SK-N-SH (cell line): ENCODE data around the gene CYP2C8. TPM values are rescaled to one million over a fixed set of nuclear protein-coding genes. Genes with fewer than 3 reads are reported as not detected.

Source experiments
- CTCF ChIA-PET: fragments of 300-600, 350-600 bp; formaldehyde crosslinking; extraction: SDS; loops from one replicate; lab custom pipeline; 2021; lab: Yijun Ruan, JAX
- POLR2A ChIA-PET: fragments of 350-600 bp; sonication (Branson Sonifier 250); formaldehyde crosslinking; extraction: SDS; loops from one replicate; lab custom pipeline; 2020; ENCODE audit warnings: antibody characterized with exemption, inconsistent platforms; lab: Yijun Ruan, JAX
- DNase-seq: peaks from one replicate; pipeline ENCODE4 v3.0.0; 2012
- H2AFZ ChIP-seq: fragments of 200-600 bp; sonication (generic); 2 replicates; pipeline ENCODE4 v1.8.1; 2016; ENCODE audit warnings: antibody characterized with exemption, mild to moderate bottlenecking, low read depth
- H3F3A ChIP-seq: fragments of 200-600 bp; sonication (generic); replicated peaks from 2 replicates; pipeline ENCODE3; 2016; ENCODE audit warnings: antibody characterized with exemption, mild to moderate bottlenecking; ENCODE audit not compliant: insufficient read depth
- H3K27ac ChIP-seq, 2 experiments: fragments of 200-500 bp in 1 of 2; fragments of 200-600 bp in 1 of 2; sonication (Bioruptor generic) in 1 of 2; sonication (generic), shearing (Covaris generic) in 1 of 2; 2 replicates each; pipeline versions ENCODE4 v1.5.1 to v1.6.1; 2014 to 2016; ENCODE audit warnings: low read depth in 2 of 2, inconsistent platforms in 1 of 2, low read length in 1 of 2, mild to moderate bottlenecking in 1 of 2, mixed read lengths in 1 of 2
- H3K27me3 ChIP-seq: fragments of 200-600 bp; sonication (generic), shearing (Covaris generic); 2 replicates; pipeline ENCODE4 v1.6.1; 2016; ENCODE audit warnings: mixed run types; ENCODE audit not compliant: insufficient read depth
- H3K36me3 ChIP-seq, 2 experiments: fragments of 200-500 bp in 1 of 2; fragments of 200-600 bp in 1 of 2; sonication (Bioruptor generic) in 1 of 2; sonication (generic) in 1 of 2; replicated peaks in 1 of 2; 2 replicates each; pipeline versions ENCODE3 to v1.5.1; 2014 to 2016; ENCODE audit warnings: low read length in 1 of 2, mild to moderate bottlenecking in 1 of 2; ENCODE audit not compliant: insufficient read depth in 2 of 2, control insufficient read depth in 1 of 2
- H3K4me1 ChIP-seq, 2 experiments: fragments of 200-500 bp in 1 of 2; fragments of 200-600 bp in 1 of 2; sonication (Bioruptor generic) in 1 of 2; sonication (generic), shearing (Covaris generic) in 1 of 2; 2 replicates each; pipeline versions ENCODE4 v1.5.1 to v1.6.1; 2014 to 2016; ENCODE audit warnings: low read depth in 1 of 2, low read length in 1 of 2, mixed run types in 1 of 2; ENCODE audit not compliant: insufficient read depth in 2 of 2, control insufficient read depth in 1 of 2
- H3K4me2 ChIP-seq: fragments of 200-600 bp; sonication (generic), shearing (Covaris generic); 2 replicates; pipeline ENCODE4 v1.6.1; 2017; ENCODE audit warnings: mixed run types
- H3K4me3 ChIP-seq, 2 experiments: fragments of 200-500 bp in 1 of 2; fragments of 200-600 bp in 1 of 2; sonication (Bioruptor generic) in 1 of 2; sonication (generic), shearing (Covaris generic) in 1 of 2; 2 replicates each; pipeline versions ENCODE4 v1.5.1 to v1.8.1; 2014 to 2016; ENCODE audit warnings: low read depth in 2 of 2, inconsistent platforms in 1 of 2, low read length in 1 of 2, mild to moderate bottlenecking in 1 of 2, mixed read lengths in 1 of 2, moderate library complexity in 1 of 2
- H3K79me2 ChIP-seq: fragments of 200-600 bp; sonication (generic); 2 replicates; pipeline ENCODE4 v1.8.1; 2017; ENCODE audit warnings: mild to moderate bottlenecking; ENCODE audit not compliant: insufficient read depth
- H3K9ac ChIP-seq: fragments of 200-600 bp; sonication (generic); 2 replicates; pipeline ENCODE4 v1.6.1; 2017; ENCODE audit warnings: mixed run types
- H3K9me2 ChIP-seq: fragments of 200-600 bp; sonication (generic); 2 replicates; pipeline ENCODE4 v1.6.1; 2017; ENCODE audit warnings: mixed run types
- H3K9me3 ChIP-seq: fragments of 200-600 bp; sonication (generic); 2 replicates; pipeline ENCODE4 v1.6.1; 2017; ENCODE audit warnings: mixed run types, mild to moderate bottlenecking, moderate library complexity
- H4K20me1 ChIP-seq: fragments of 200-600 bp; sonication (generic); 2 replicates; pipeline ENCODE4 v1.6.1; 2017; ENCODE audit warnings: mild to moderate bottlenecking, mixed run types; ENCODE audit not compliant: insufficient read depth
- CHD2 ChIP-seq: fragments of 150-350 bp; IDR thresholded peaks from 2 replicates; pipeline ENCODE4 v1.6.1; 2018; ENCODE audit warnings: low read length; ENCODE audit not compliant: partially characterized antibody
- EP300 ChIP-seq, 2 experiments: IDR thresholded peaks; 2 replicates each; pipeline versions ENCODE4 v1.4.0 to v1.6.1; 2012; ENCODE audit warnings: borderline replicate concordance in 1 of 2, low read depth in 1 of 2, low read length in 1 of 2
- EZH2phosphoT487 ChIP-seq: fragments of 200-600 bp; sonication (generic); IDR thresholded peaks from 2 replicates; pipeline ENCODE4 v1.6.1; 2017; ENCODE audit warnings: low read depth, mixed run types, mild to moderate bottlenecking, antibody characterized with exemption, moderate library complexity, borderline replicate concordance
- FOXJ3 ChIP-seq: sonication (generic); formaldehyde crosslinking; IDR thresholded peaks from 2 replicates; pipeline ENCODE4 v1.5.1; 2020; ENCODE audit warnings: mild to moderate bottlenecking, missing genetic modification reagents
- GABPA ChIP-seq: IDR thresholded peaks from 2 replicates; pipeline ENCODE4 v1.4.0; 2012; ENCODE audit warnings: low read depth, mild to moderate bottlenecking
- JUND ChIP-seq: IDR thresholded peaks from 2 replicates; pipeline ENCODE4 v1.4.0; 2012
- MEF2A ChIP-seq: IDR thresholded peaks from 2 replicates; pipeline ENCODE4 v1.4.0; 2012; ENCODE audit warnings: low read depth, borderline replicate concordance
- NFIC ChIP-seq: IDR thresholded peaks from 2 replicates; pipeline ENCODE4 v1.4.0; 2012; ENCODE audit warnings: borderline replicate concordance
- POLR2AphosphoS5 ChIP-seq: IDR thresholded peaks from 2 replicates; pipeline ENCODE4 v1.6.1; 2012; ENCODE audit warnings: low read depth, low read length
- RAD21 ChIP-seq: IDR thresholded peaks from 2 replicates; pipeline ENCODE4 v1.6.1; 2012; ENCODE audit warnings: mild to moderate bottlenecking, low read length
- RCOR1 ChIP-seq: fragments of 150-350 bp; IDR thresholded peaks from 2 replicates; pipeline ENCODE4 v1.6.1; 2017; ENCODE audit warnings: antibody characterized with exemption, low read length
- REST ChIP-seq: IDR thresholded peaks from 2 replicates; pipeline ENCODE4 v1.6.1; 2012; ENCODE audit warnings: mild to moderate bottlenecking, low read depth, low read length, moderate library complexity
- RFX5 ChIP-seq: IDR thresholded peaks from 2 replicates; pipeline ENCODE4 v1.6.1; 2012; ENCODE audit warnings: mild to moderate bottlenecking, improper control_type of control experiment, low read length
- RXRA ChIP-seq: IDR thresholded peaks from 2 replicates; pipeline ENCODE4 v1.4.0; 2012; ENCODE audit warnings: low read depth, mild to moderate bottlenecking, borderline replicate concordance
- TAF1 ChIP-seq: IDR thresholded peaks from 2 replicates; pipeline ENCODE4 v1.6.1; 2012; ENCODE audit warnings: low read depth, mild to moderate bottlenecking, low read length, moderate library complexity, borderline replicate concordance
- TCF12 ChIP-seq: IDR thresholded peaks from 2 replicates; pipeline ENCODE4 v1.4.0; 2012
- USF2 ChIP-seq: fragments of 150-350 bp; IDR thresholded peaks from 2 replicates; pipeline ENCODE4 v1.6.1; 2017; ENCODE audit warnings: antibody characterized with exemption, low read length, low read depth, borderline replicate concordance
- WGBS: methylation state at CpG from one replicate; pipeline ENCODE4 v1.1.6; 2017; ENCODE audit warnings: low lambda C conversion rate; 5-methylcytosine and 5-hydroxymethylcytosine counted together
- polyA plus RNA-seq, 3 experiments: library from polyadenylated mRNA; depleted of rRNA; stranded (reverse); fragments of >200 nt; gene quantifications; 2 replicates each; pipeline ENCODE4 v1.2.3, GENCODE V29; 2012
- TF ChIP-seq, protein P1 (sequence below): IDR thresholded peaks from 2 replicates; pipeline ENCODE4 v1.4.0; 2012; ENCODE audit warnings: low read depth
- TF ChIP-seq, protein P2 (sequence below): fragments of 150-350 bp; IDR thresholded peaks from 2 replicates; pipeline ENCODE4 v1.6.1; 2016; ENCODE audit warnings: mild to moderate bottlenecking, low read depth, low read length
- TF ChIP-seq, protein P3 (sequence below): IDR thresholded peaks from 2 replicates; pipeline ENCODE4; 2012
- TF ChIP-seq, protein P4 (sequence below): fragments of 200-600 bp; sonication (generic); IDR thresholded peaks from 2 replicates; pipeline ENCODE4 v1.6.1; 2017; ENCODE audit warnings: antibody characterized with exemption, mild to moderate bottlenecking, moderate library complexity

The CYP2C8 gene
- polyA plus RNA-seq (2012; rRNA removed) = 0.02 TPM in 1 of 2 replicates, not detected in the other
- polyA plus RNA-seq (2012; cell fraction: cytosol; rRNA removed) = not detected in 2 replicates
- polyA plus RNA-seq (2012; cell fraction: nucleus; rRNA removed) = 0.11 and 0.18 TPM in 2 replicates

- H3K9ac ChIP-seq = no peak within 1 kb of the TSS
- H3K27ac ChIP-seq = no peak within 1 kb of the TSS
- H3K9me3 ChIP-seq = no peaks in the 10 kb centered on the region
- ChIA-PET CTCF (no interaction called here), POLR2A (no interaction called here)
- H3K36me3 ChIP-seq = no peaks in the 10 kb centered on the region
- H3K4me2 ChIP-seq = no peak within 1 kb of the TSS
- no peak for TF ChIP-seq RFX5
- no peak for TF ChIP-seq EP300 (IDR thresholded peaks at IDR 0.05; ENCODE audit: borderline replicate concordance in 1 of 2, low read depth in 1 of 2, low read length in 1 of 2)
- no peak for TF ChIP-seq EZH2phosphoT487
- no peak for TF ChIP-seq GABPA
- TF ChIP-seq MEF2A = no peak
- no peak for TF ChIP-seq TAF1
- no peak for TF ChIP-seq REST
- TF ChIP-seq, all 33 proteins: peak for 0
- no peak within 1 kb of the TSS for H2AFZ ChIP-seq
- H3K9me2 ChIP-seq = no peaks in the 10 kb centered on the region
- H3K4me1 ChIP-seq = no peaks in the 10 kb centered on the region
- DNase-seq = no peak
- H3K4me3 ChIP-seq = no peak within 1 kb of the TSS
- H3K27me3 ChIP-seq = no peaks in the 10 kb centered on the region
- H3K79me2 ChIP-seq = no peaks in the 10 kb centered on the region
- peaks cover 2% of the 10 kb centered on the region for H3F3A ChIP-seq
- H4K20me1 ChIP-seq = no peaks in the 10 kb centered on the region
These were observed at the start of gene CYP2C8 for GRCh38 chr10:95069286-95069685. Gene CYP2C8, minus strand, starts transcription at chr10:95069497. Its CDS starts 95 bp downstream, at chr10:95069402.

DNA sequence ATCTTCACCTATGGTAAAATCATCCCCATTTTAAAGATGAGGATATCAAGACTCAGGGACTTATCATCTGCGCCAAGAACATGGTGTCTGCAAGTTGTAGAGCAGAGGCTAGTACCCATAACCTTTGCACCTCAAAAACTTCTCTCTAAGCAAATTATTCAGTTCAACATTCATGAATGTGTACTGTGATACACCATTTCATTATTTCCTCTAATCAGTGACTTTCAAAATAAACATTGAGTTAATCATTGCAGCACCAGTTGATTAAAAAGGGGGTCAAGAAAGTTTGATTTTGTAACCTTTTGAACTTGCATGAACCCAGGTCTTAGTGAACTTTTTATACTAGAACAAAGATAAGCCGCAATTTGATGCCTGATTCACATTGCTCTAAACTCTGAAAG, 47.6 kb upstream of the CYP2C8 start:
- no peaks in the 10 kb centered on the region for H3K9me2 ChIP-seq
- no peak for DNase-seq
- WGBS = 13% methylated on average over 2 of the region's 2 CpGs
- H3K27me3 ChIP-seq = no peaks in the 10 kb centered on the region
- no peak overlapping the region for H3K4me3 ChIP-seq
- no peaks in the 10 kb centered on the region for H4K20me1 ChIP-seq
- ChIA-PET POLR2A (no interaction called here), CTCF (no interaction called here)
- H3K9ac ChIP-seq = no peak overlapping the region
- no peak overlapping the region for H3K4me2 ChIP-seq
- H3K79me2 ChIP-seq = no peaks in the 10 kb centered on the region
- no peak overlapping the region for H3K27ac ChIP-seq
- H3F3A ChIP-seq = no peaks in the 10 kb centered on the region
- H3K9me3 ChIP-seq = no peaks in the 10 kb centered on the region
- H2AFZ ChIP-seq = no peak overlapping the region
- no peaks in the 10 kb centered on the region for H3K4me1 ChIP-seq
- H3K36me3 ChIP-seq = no peaks in the 10 kb centered on the region
- TF ChIP-seq POLR2AphosphoS5 = no peak
- TF ChIP-seq, protein P1, sequence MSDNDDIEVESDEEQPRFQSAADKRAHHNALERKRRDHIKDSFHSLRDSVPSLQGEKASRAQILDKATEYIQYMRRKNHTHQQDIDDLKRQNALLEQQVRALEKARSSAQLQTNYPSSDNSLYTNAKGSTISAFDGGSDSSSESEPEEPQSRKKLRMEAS = no peak
- no peak for TF ChIP-seq FOXJ3 (CRISPR knock-in tag)
- no peak for TF ChIP-seq TAF1
- no peak for TF ChIP-seq CHD2
- TF ChIP-seq GABPA = no peak
- no peak for TF ChIP-seq RCOR1
- no peak for TF ChIP-seq JUND
- TF ChIP-seq NFIC = no peak
- TF ChIP-seq, protein P2, sequence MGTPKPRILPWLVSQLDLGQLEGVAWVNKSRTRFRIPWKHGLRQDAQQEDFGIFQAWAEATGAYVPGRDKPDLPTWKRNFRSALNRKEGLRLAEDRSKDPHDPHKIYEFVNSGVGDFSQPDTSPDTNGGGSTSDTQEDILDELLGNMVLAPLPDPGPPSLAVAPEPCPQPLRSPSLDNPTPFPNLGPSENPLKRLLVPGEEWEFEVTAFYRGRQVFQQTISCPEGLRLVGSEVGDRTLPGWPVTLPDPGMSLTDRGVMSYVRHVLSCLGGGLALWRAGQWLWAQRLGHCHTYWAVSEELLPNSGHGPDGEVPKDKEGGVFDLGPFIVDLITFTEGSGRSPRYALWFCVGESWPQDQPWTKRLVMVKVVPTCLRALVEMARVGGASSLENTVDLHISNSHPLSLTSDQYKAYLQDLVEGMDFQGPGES = no peak
- no peak for TF ChIP-seq TCF12
- no peak for TF ChIP-seq USF2
- no peak for TF ChIP-seq RXRA
- TF ChIP-seq RAD21 = no peak
- TF ChIP-seq, protein P3, sequence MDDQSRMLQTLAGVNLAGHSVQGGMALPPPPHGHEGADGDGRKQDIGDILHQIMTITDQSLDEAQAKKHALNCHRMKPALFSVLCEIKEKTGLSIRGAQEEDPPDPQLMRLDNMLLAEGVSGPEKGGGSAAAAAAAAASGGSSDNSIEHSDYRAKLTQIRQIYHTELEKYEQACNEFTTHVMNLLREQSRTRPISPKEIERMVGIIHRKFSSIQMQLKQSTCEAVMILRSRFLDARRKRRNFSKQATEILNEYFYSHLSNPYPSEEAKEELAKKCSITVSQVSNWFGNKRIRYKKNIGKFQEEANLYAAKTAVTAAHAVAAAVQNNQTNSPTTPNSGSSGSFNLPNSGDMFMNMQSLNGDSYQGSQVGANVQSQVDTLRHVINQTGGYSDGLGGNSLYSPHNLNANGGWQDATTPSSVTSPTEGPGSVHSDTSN = no peak
- TF ChIP-seq, protein P4, sequence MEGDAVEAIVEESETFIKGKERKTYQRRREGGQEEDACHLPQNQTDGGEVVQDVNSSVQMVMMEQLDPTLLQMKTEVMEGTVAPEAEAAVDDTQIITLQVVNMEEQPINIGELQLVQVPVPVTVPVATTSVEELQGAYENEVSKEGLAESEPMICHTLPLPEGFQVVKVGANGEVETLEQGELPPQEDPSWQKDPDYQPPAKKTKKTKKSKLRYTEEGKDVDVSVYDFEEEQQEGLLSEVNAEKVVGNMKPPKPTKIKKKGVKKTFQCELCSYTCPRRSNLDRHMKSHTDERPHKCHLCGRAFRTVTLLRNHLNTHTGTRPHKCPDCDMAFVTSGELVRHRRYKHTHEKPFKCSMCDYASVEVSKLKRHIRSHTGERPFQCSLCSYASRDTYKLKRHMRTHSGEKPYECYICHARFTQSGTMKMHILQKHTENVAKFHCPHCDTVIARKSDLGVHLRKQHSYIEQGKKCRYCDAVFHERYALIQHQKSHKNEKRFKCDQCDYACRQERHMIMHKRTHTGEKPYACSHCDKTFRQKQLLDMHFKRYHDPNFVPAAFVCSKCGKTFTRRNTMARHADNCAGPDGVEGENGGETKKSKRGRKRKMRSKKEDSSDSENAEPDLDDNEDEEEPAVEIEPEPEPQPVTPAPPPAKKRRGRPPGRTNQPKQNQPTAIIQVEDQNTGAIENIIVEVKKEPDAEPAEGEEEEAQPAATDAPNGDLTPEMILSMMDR = no peak
